ENCODE results near the gene FCGR2B.
"Not testable (repeated sequence)": the region's sequence is repeated elsewhere in the genome, so short reads cannot be mapped to it uniquely, and the experiment has no call there.

The FCGR2B gene

GRCh38 chr1:161676958-161677689 is 14.2 kb downstream of the FCGR2B start:
- no peak overlapping the region for H3K27ac ChIP-seq (ENCODE audit: low read depth, low read length, severe bottlenecking)

GRCh38 chr1:161678500-161678899 is 15.6 kb downstream of the FCGR2B start:
- no peaks in the 10 kb centered on the region for H3K9me3 ChIP-seq (ENCODE audit: control insufficient read depth, low read length)
- no peak overlapping the region for H3K27ac ChIP-seq (ENCODE audit: low read depth, low read length, severe bottlenecking)
- H3K36me3 ChIP-seq (ENCODE audit: control insufficient read depth, insufficient read depth, low read length), result no peaks in the 10 kb centered on the region
- WGBS, 2 experiments (ENCODE audit: insufficient coverage in 2 of 2), result 83 to 100% methylated on average over 1 of the region's 3 CpGs
- peaks cover 4% of the 10 kb centered on the region for H3K4me1 ChIP-seq (ENCODE audit: control insufficient read depth, insufficient read depth, low read length, poor library complexity, severe bottlenecking)
- no peak overlapping the region for H3K4me3 ChIP-seq (ENCODE audit: extremely low read depth, insufficient read depth, low read length, poor library complexity, severe bottlenecking)

More at GRCh38 chr1:161676958-161677689, 14.2 kb downstream of the FCGR2B start:
- Histone ChIP-seq H3K9me3 (ENCODE audit: control insufficient read depth, low read length) (no peaks in the 10 kb centered on the region), H3K4me3 (ENCODE audit: extremely low read depth, insufficient read depth, low read length, poor library complexity, severe bottlenecking) (no peak overlapping the region), H3K4me1 (ENCODE audit: control insufficient read depth, insufficient read depth, low read length, poor library complexity, severe bottlenecking) (peaks cover 4% of the 10 kb centered on the region), H3K36me3 (ENCODE audit: control insufficient read depth, insufficient read depth, low read length) (no peaks in the 10 kb centered on the region)
- WGBS, 2 experiments (ENCODE audit: insufficient coverage in 2 of 2), result 84 to 93% methylated on average over 3 to 5 of the region's 5 CpGs

GRCh38 chr1:161681879-161682278 is 18.9 kb downstream of the FCGR2B start:
- no peaks in the 10 kb centered on the region for H3K9me3 ChIP-seq (ENCODE audit: control insufficient read depth, low read length)
- no peaks in the 10 kb centered on the region for H3K36me3 ChIP-seq (ENCODE audit: control insufficient read depth, insufficient read depth, low read length)
- 100% methylated on average over 1 of the region's 3 CpGs; no CpG with 5 or more reads in 1 of the 2 experiments for WGBS, 2 experiments (ENCODE audit: insufficient coverage in 2 of 2)
- H3K4me1 ChIP-seq (ENCODE audit: control insufficient read depth, insufficient read depth, low read length, poor library complexity, severe bottlenecking), result no peaks in the 10 kb centered on the region
- no peak overlapping the region for H3K27ac ChIP-seq (ENCODE audit: low read depth, low read length, severe bottlenecking)
- no peak overlapping the region for H3K4me3 ChIP-seq (ENCODE audit: extremely low read depth, insufficient read depth, low read length, poor library complexity, severe bottlenecking)

- Histone ChIP-seq H3K4me1 (ENCODE audit: control insufficient read depth, insufficient read depth, low read length, poor library complexity, severe bottlenecking) (no peaks in the 10 kb centered on the region), H3K9me3 (ENCODE audit: control insufficient read depth, low read length) (no peaks in the 10 kb centered on the region)
- 83% methylated on average over 1 of the region's 3 CpGs; no CpG with 5 or more reads in 1 of the 2 experiments for WGBS, 2 experiments (ENCODE audit: insufficient coverage in 2 of 2)
Measured at GRCh38 chr1:161688946-161689345, 26.0 kb downstream of the FCGR2B start.

GRCh38 chr1:161691846-161692245 is 28.9 kb downstream of the FCGR2B start:
- H3K4me1 ChIP-seq (ENCODE audit: control insufficient read depth, insufficient read depth, low read length, poor library complexity, severe bottlenecking), result no peaks in the 10 kb centered on the region
- H3K36me3 ChIP-seq (ENCODE audit: control insufficient read depth, insufficient read depth, low read length), result no peaks in the 10 kb centered on the region
- no peaks in the 10 kb centered on the region for H3K9me3 ChIP-seq (ENCODE audit: control insufficient read depth, low read length)
- H3K27ac ChIP-seq (ENCODE audit: low read depth, low read length, severe bottlenecking), result no peak overlapping the region
- WGBS, 2 experiments (ENCODE audit: insufficient coverage in 2 of 2), result 81 to 85% methylated on average over 3 of the region's 3 CpGs
- no peak overlapping the region for H3K4me3 ChIP-seq (ENCODE audit: extremely low read depth, insufficient read depth, low read length, poor library complexity, severe bottlenecking)

More at GRCh38 chr1:161688946-161689345, 26.0 kb downstream of the FCGR2B start:
- Histone ChIP-seq H3K36me3 (ENCODE audit: control insufficient read depth, insufficient read depth, low read length) (no peaks in the 10 kb centered on the region), H3K4me3 (ENCODE audit: extremely low read depth, insufficient read depth, low read length, poor library complexity, severe bottlenecking) (no peak overlapping the region), H3K27ac (ENCODE audit: low read depth, low read length, severe bottlenecking) (no peak overlapping the region)

- not testable (repeated sequence) for H3K36me3 ChIP-seq (ENCODE audit: control insufficient read depth, insufficient read depth, low read length); H3K4me1 ChIP-seq (ENCODE audit: control insufficient read depth, insufficient read depth, low read length, poor library complexity, severe bottlenecking); H3K9me3 ChIP-seq (ENCODE audit: control insufficient read depth, low read length); H3K4me3 ChIP-seq (ENCODE audit: extremely low read depth, insufficient read depth, low read length, poor library complexity, severe bottlenecking); H3K27ac ChIP-seq (ENCODE audit: low read depth, low read length, severe bottlenecking)
- 90 to 92% methylated on average over 11 to 12 of the region's 14 CpGs for WGBS, 2 experiments (ENCODE audit: insufficient coverage in 2 of 2)
Measured at GRCh38 chr1:161693020-161693712, 30.2 kb downstream of the FCGR2B start.

GRCh38 chr1:161698302-161698701 is 35.4 kb downstream of the FCGR2B start:
- not testable (repeated sequence) for H3K36me3 ChIP-seq (ENCODE audit: control insufficient read depth, insufficient read depth, low read length); H3K9me3 ChIP-seq (ENCODE audit: control insufficient read depth, low read length); H3K4me3 ChIP-seq (ENCODE audit: extremely low read depth, insufficient read depth, low read length, poor library complexity, severe bottlenecking); H3K27ac ChIP-seq (ENCODE audit: low read depth, low read length, severe bottlenecking); H3K4me1 ChIP-seq (ENCODE audit: control insufficient read depth, insufficient read depth, low read length, poor library complexity, severe bottlenecking)
- WGBS, 2 experiments (ENCODE audit: insufficient coverage in 2 of 2), result 75 to 80% methylated on average over 1 of the region's 2 CpGs

GRCh38 chr1:161702250-161702649 is 39.3 kb downstream of the FCGR2B start:
- H3K27ac ChIP-seq (ENCODE audit: low read depth, low read length, severe bottlenecking), result no peak overlapping the region
- no peak overlapping the region for H3K4me3 ChIP-seq (ENCODE audit: extremely low read depth, insufficient read depth, low read length, poor library complexity, severe bottlenecking)
- H3K36me3 ChIP-seq (ENCODE audit: control insufficient read depth, insufficient read depth, low read length), result no peaks in the 10 kb centered on the region
- H3K9me3 ChIP-seq (ENCODE audit: control insufficient read depth, low read length), result no peaks in the 10 kb centered on the region
- no peaks in the 10 kb centered on the region for H3K4me1 ChIP-seq (ENCODE audit: control insufficient read depth, insufficient read depth, low read length, poor library complexity, severe bottlenecking)
- WGBS, 2 experiments (ENCODE audit: insufficient coverage in 2 of 2), result 86 to 97% methylated on average over 8 of the region's 8 CpGs

GRCh38 chr1:161705537-161705936 is 42.6 kb downstream of the FCGR2B start:
- Histone ChIP-seq H3K27ac (ENCODE audit: low read depth, low read length, severe bottlenecking) (peak overlapping the region; percentile 75), H3K9me3 (ENCODE audit: control insufficient read depth, low read length) (no peaks in the 10 kb centered on the region), H3K4me1 (ENCODE audit: control insufficient read depth, insufficient read depth, low read length, poor library complexity, severe bottlenecking) (no peaks in the 10 kb centered on the region), H3K4me3 (ENCODE audit: extremely low read depth, insufficient read depth, low read length, poor library complexity, severe bottlenecking) (no peak overlapping the region), H3K36me3 (ENCODE audit: control insufficient read depth, insufficient read depth, low read length) (no peaks in the 10 kb centered on the region)
- WGBS, 2 experiments (ENCODE audit: insufficient coverage in 2 of 2), result 100% methylated on average over 3 of the region's 4 CpGs; no CpG with 5 or more reads in 1 of the 2 experiments

- no peaks in the 10 kb centered on the region for H3K4me1 ChIP-seq (ENCODE audit: control insufficient read depth, insufficient read depth, low read length, poor library complexity, severe bottlenecking)
- H3K9me3 ChIP-seq (ENCODE audit: control insufficient read depth, low read length), result no peaks in the 10 kb centered on the region
- WGBS, 2 experiments (ENCODE audit: insufficient coverage in 2 of 2), result 81 to 94% methylated on average over 3 of the region's 3 CpGs
- no peak overlapping the region for H3K4me3 ChIP-seq (ENCODE audit: extremely low read depth, insufficient read depth, low read length, poor library complexity, severe bottlenecking)
- no peaks in the 10 kb centered on the region for H3K36me3 ChIP-seq (ENCODE audit: control insufficient read depth, insufficient read depth, low read length)
- H3K27ac ChIP-seq (ENCODE audit: low read depth, low read length, severe bottlenecking), result peak overlapping the region; percentile 75
Measured at GRCh38 chr1:161706113-161706481, 43.2 kb downstream of the FCGR2B start.
